ENCODE data around the gene ZNF581.

The ZNF581 gene, protein sequence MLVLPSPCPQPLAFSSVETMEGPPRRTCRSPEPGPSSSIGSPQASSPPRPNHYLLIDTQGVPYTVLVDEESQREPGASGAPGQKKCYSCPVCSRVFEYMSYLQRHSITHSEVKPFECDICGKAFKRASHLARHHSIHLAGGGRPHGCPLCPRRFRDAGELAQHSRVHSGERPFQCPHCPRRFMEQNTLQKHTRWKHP

DNA sequence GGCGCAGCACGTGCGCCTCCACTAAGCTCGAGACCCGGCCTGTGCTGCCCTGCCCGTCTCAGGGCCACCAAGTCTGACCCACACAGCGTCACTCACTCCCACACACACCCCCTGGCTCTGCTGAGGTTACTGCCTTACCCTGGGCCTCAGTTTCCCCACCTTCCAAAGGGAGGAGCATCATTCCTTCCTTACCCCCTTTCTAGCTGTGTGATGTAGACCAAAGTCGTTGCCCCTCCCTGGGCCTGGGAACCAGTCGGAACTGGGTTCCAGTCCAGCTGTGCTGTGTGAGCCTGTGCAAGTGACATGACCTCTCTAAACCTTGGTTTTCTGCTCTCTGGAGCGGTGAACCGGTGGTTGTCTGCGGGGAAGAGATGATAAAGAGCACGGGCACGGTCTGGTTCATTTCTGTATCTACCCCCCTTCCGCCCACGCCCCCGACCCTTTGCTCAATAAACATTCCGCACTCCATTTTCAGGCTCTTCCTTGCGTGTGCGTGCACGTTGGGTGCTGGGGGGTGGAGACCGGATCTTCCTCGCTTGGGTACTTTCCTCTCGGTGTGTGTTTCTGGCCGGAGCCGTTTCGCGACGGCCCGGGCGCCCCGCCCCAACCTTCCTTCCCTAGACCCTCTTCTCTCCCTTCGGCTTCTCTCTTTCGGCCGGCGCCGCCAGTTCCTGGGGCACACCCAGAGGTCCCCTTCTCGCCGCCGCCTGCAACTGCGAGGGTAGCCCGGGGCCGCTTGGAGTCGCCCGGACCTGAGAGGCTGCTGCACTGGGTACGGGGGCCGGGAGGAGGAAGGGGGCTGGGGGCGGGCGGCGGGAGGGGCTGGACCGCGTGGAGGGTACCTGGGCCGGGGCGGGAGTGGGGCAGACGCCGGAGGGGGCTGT, at the start of gene ZNF581:
ZNF581 (plus strand) TSS at position 647 of the 884 bp plus-strand sequence. CDS start 923 bp downstream, outside the sequence.
- H3K4me3 ChIP-seq (ENCODE audit: low read depth, low read length): peak within 1 kb of the TSS; percentile 95
- DNase-seq (ENCODE audit: low read depth): peak; percentile 43
- TF ChIP-seq, protein P1, sequence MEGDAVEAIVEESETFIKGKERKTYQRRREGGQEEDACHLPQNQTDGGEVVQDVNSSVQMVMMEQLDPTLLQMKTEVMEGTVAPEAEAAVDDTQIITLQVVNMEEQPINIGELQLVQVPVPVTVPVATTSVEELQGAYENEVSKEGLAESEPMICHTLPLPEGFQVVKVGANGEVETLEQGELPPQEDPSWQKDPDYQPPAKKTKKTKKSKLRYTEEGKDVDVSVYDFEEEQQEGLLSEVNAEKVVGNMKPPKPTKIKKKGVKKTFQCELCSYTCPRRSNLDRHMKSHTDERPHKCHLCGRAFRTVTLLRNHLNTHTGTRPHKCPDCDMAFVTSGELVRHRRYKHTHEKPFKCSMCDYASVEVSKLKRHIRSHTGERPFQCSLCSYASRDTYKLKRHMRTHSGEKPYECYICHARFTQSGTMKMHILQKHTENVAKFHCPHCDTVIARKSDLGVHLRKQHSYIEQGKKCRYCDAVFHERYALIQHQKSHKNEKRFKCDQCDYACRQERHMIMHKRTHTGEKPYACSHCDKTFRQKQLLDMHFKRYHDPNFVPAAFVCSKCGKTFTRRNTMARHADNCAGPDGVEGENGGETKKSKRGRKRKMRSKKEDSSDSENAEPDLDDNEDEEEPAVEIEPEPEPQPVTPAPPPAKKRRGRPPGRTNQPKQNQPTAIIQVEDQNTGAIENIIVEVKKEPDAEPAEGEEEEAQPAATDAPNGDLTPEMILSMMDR (IDR thresholded peaks at IDR 0.05; ENCODE audit: control insufficient read depth, extremely low read depth, insufficient read depth): no peak

DNA sequence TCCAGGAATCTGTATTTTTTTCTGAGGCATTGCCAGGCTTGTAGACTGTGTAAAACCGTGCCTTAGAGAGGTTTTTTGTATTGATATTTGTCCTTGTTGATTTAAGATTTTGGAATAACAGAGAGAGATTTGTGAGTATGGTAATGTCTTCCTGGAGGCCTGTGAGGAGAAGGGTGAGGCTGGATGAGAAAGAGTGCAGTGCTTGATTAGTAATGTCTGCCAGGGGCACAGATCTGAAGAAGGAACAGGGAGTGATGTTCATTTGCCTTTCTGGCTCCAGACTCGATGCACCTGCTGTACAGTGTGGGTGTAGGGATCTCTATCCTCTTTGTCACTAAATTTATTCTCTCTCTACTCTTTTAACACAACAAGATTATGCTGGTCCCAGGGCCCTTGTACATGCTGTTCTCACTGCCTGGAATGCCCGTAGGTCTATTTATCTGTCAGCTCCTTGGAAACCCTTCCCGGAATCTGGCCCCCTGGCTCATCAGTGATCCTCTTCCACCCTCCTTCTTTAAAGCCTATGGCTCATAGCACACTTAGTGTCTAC, 48.4 kb upstream of the ZNF581 start:
- TF ChIP-seq, protein P1 (IDR thresholded peaks at IDR 0.05; ENCODE audit: control insufficient read depth, extremely low read depth, insufficient read depth): no peak
- H3K4me3 ChIP-seq (ENCODE audit: low read depth, low read length): no peak overlapping the region
- DNase-seq (ENCODE audit: low read depth): no peak

DNA sequence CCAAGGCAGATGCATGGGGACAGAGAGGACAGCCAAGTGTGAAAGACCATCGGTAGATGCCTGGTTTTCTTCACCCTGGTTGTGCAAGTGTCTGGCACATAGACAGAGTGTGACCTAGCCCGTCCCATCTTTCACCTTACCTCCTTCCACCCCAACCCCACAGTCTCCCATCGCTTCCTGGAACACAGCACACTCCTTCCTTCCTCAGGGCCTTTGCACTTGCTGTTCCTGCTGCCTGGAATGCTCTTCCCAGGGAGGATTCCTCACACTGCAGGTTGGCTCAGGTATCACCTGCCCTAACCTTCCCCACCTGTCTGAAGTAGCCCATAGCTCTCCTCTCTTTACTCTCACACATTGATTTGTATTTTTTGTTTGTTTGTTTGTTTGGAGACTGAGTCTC, 47.1 kb upstream of the ZNF581 start:
- TF ChIP-seq, protein P1 (IDR thresholded peaks at IDR 0.05; ENCODE audit: control insufficient read depth, extremely low read depth, insufficient read depth): no peak
- H3K4me3 ChIP-seq (ENCODE audit: low read depth, low read length): no peak overlapping the region
- DNase-seq (ENCODE audit: low read depth): no peak

DNA sequence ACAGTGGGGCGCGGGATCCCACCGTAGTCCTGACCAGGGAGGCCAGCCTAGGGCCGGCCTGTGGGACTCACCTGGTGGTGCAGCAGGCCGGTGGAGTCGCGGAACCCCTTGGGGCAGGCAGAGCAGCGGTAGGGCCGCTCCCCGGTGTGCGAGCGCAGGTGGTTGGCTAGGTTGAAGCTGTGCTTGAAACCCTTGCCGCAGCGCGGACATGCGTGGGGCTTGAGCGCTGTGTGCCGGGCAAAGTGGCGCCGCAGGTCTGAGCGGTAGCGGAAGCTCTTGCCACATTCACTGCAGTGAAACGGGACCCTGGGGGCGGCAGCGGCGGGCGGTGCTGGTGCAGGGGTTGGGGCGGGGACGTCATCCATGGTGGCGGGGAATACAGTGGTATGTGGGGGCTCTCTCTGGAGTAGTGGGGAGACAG, 45.9 kb upstream of the ZNF581 start:
- no peak overlapping the region for H3K4me3 ChIP-seq (ENCODE audit: low read depth, low read length)
- TF ChIP-seq, protein P1 (IDR thresholded peaks at IDR 0.05; ENCODE audit: control insufficient read depth, extremely low read depth, insufficient read depth): no peak
- no peak for DNase-seq (ENCODE audit: low read depth)

DNA sequence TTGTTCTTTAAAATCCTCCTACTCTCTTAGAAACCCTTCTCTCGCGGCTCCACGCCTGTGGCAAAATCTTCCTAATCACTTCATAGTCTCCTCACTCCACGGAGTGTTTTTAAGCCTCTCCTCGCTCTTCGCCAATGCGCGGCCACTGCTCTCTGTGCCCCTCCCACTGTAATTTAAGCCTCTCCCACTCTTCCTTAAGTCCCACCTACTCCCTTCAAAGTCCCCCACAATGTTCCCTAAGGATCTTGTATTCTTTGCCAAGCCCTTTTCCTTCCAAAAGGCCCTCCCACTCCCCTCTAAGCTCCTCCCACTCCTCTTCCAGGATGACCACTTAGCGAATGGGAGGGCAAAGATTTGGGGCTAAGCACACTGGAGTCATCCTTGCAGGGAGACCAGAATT, 45.4 kb upstream of the ZNF581 start:
- TF ChIP-seq, protein P1 (IDR thresholded peaks at IDR 0.05; ENCODE audit: control insufficient read depth, extremely low read depth, insufficient read depth): no peak
- no peak overlapping the region for H3K4me3 ChIP-seq (ENCODE audit: low read depth, low read length)
- no peak for DNase-seq (ENCODE audit: low read depth)

DNA sequence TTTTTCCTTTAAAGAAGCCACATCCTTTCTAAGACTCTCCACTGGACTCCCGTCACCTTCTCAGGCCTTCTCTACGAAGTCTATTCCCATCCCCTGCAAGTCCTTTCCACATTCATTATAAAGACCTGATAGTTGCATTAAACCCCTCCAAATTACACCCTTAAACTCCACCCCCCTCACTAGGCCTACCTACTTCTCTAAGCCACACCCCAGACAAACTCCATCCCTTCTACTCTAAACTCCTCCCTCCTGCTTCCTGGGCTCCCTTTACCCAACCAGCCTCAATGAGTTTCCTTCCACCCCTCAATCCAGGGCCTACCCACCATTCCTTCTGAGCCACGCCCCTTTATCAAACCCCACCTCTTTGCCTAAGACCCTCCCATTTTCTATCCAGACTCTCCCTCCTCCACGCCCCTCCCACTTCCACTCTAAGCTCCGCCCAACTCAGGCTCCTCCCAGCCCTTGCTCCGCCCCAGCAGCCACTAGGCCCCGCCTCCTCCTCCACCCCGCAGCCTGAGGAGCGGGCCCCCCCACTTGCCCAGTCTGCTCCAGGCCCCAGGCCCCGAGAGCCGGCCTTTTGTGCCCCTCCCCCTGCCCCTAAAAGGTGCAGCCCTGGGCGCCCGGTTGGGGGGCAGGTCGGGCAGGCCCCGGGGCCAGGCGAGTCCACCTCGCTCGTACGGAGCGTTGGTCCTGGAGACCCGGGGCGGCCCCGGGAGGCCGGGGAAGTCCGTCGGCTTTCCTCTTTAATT, 44.6 kb upstream of the ZNF581 start:
- peak; percentile 89 for DNase-seq (ENCODE audit: low read depth)
- TF ChIP-seq, protein P1 (IDR thresholded peaks at IDR 0.05; ENCODE audit: control insufficient read depth, extremely low read depth, insufficient read depth): no peak
- H3K4me3 ChIP-seq (ENCODE audit: low read depth, low read length): peak overlapping the region; percentile 61
